Hypothalamus (tissue), 51 donors: ENCODE data around the gene EIF4H.
"Not testable (repeated sequence)": the region's sequence is repeated elsewhere in the genome, so short reads cannot be mapped to it uniquely, and the experiment has no call there.

Source experiments
- DNase-seq, 51 donors: peaks; one replicate each; lab custom pipeline; 2025; lab: John Stamatoyannopoulos, UW

EIF4H gene

DNA sequence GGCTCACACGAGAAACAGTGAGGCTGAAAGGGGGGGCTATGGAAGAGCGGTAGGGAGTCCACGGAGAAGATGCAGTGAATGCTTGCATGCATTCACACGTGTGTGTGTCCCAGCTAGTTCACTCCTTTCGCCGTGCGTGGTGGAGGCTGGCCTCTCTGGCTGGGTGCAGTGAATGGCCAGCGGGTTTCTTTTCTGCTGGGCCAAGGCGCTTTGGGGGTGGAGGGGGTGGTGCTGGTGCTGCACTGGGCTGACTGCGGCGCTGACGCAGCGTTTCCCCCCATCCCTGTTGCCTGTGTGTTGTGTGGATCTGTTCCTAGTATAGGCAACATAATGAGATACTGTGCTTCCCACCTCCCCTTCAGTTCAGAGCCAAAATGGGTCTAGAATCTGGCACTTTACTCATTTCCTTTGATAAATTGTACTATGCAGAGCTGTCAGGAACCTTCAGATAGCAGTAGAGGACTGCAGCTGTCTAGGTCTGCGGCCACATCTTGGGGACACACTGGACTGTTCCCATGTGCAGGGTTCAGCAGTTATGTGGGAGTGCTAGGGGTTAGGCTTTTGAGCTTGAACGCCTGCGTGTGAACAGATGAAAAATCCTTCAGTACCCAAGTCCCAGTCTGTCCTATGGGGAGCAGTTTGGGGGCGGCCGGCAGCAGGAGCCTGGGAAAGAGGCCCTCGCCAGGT lies 22.0 kb downstream of the EIF4H start:
- DNase-seq: peak in 30 of 51 donors; percentile 8 to 69 (median 32)

DNA sequence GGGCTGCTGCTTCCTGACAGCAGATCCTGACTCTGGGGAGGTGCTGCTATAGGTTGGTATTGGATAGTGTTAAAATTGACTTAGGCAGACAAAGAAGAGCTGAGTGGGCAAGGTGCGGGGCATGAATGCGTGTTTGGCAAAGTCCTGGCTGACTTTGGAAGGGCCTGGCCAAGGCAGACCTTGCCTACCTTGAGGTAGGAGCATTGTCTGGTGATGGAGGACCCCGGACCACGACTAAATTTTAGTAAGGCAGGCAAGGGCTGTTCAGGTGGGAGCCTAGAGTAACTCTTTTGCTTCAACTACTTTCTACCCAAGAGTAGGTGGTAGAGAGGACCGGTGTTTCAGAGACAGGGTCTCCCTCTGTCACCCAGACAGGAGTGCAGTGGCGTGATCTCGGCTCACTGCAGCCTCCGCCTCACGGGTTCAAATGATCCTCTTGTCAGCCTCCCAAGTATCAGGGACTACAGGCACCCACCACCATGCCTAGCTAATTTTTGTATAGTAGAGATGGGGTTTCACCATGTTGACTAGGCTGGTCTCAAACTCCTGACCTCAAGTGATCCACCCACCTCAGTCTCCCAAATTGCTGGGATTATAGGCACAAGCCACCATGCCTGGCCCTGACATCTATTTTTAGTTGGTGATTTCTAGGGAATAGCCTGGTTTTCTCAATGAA lies 23.4 kb downstream of the EIF4H start:
- DNase-seq: no peak

DNA sequence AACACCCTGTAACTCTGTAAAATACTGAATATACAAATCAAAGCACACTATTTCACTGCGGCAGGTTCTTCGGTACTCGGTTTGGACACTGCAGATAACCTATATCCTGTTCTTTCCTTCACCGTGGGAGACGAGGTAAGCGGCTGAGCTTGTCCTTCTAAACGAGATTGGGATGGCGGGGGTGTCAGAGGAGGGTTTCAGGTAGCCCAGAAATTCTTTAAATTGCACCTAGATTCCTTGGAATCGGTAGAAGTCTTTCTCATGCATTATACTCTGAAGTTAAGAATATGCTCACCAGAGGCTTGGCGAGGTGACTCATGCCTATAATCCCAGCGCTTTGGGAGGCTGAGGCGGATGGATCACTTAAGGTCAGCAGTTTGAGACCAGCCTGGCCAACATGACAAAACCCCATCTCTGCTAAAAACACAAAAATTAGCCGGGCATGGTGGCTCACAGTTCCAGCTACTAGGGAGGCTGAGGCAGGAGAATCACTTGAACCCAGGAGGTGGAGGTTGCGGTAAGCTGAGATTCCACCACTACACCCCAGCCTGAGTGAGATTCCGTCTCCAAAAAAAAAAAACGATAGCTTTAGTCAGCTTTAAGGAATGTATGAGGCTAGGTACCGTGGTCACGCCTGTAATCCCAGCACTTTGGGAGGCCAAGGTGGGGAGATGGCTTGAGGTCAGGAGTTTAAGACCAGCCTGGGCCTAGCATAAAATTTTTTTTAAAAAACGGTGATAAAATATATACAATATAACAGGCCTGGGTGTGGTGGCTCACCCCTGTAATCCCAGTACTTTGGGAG lies 25.6 kb downstream of the EIF4H start:
- no peak for DNase-seq

DNA sequence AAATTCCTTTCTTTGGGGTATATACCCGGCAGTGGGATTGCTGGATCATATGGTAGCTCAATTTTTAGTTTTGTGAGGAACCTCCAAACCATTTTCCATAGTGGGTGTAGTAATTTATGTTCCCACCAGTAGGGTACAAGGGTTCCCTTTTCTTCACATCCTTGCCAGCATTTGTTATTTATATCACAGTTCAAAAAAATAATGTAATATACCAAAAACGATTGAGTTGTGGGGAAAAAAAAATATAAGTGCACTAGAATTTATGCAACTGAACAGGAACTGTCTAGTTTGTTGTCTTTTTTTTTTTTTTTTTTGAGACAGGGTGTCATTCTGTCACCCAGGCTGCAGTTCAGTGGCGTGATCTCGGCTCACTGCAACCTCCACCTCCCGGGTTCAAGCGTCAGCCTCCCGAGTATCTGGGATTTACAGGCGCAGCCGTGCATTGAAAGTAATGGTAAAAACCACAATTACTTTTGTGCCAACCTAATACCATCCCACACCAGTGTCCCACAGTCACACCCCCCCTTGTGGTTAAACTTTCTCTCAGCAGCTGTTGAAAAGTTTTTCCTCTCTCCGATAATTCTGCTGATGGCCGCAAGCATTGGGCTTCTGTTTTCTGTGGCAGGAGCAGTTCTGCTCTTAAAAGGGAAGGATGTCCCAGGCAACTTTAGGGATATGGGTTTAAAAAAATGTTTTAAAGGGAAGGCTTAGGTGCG lies 28.8 kb downstream of the EIF4H start:
- DNase-seq: peak in 2 of 51 donors; percentile 19 to 20

DNA sequence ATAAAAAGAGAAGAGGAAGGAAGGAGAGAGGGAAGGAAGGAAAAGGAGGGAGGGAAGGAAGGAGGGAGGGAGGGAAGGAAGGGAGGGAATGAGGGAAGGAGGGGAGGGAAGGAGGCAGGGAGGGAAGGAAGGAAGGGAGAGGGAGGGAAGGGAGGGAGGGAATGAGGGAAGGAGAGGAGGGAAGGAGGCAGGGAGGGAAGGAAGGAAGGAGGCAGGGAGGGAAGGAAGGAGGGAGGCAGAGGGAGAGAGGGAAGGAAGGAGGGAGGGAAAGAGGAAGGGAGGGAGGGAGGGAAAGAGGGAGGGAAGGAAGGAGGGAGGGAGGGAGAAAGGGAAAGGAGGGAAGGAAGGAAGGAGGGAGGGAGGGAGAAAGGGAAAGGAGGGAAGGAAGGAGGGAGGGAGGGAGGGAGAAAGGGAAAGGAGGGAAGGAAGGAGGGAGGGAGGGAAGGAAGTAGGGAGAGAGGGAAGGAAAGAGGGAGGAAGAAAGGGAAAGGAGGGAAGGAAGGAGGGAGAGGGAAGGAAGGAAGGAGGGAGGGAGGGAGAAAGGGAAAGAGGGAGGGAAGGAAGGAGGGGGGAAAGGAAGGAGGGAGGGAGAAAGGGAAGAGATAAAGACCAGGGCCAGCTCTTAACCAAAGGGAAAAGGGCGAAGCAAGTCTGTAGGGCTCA lies 29.9 kb downstream of the EIF4H start:
- no peak for DNase-seq

DNA sequence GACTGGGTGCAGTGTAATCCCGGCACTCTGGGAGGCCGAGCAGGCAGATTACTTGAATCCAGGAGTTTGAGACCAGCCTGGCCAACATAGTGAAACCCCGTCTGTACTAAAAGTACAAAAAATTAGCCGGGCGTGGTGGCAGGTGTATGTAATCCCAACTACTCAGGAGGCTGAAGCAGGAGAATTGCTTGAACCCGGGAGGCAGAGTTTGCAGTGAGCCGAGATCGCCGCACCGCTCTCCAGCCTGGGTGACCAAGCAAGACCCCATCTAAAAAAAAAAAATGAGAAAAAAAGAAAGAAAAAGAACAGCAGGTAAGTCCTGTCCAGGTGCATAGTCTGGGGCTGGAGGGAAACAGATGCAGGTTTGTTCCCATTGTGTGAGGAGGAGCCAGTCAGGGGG lies 31.9 kb downstream of the EIF4H start:
- not testable (repeated sequence) for DNase-seq

DNA sequence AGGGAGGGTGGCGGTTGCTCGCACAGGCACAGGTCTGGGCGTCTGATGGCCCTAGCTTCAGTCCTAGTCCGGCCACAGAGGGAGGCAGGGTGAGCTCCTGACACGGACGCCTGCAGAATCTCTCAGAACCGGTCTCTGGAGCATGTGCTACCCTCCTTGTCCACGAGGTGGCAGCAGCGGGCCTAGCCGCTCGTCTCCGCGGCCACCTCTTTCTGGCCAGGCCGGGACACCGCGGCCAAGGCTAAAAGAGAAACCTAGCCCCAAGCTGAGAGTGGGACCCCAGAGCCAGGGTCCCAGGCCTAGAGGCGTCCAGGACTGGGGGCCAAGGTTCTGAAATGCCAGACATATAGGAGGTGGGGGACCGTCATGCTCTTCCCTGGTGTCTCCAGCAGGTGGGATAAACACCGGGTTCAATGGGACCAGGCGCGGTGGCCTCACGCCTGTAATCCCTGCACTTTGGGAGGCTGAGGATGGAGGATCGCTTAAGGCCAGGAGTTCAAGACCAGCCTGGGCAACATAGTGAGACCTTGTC lies 32.5 kb downstream of the EIF4H start:
- peak in 50 of 51 donors; percentile 26 to 93 (median 74) for DNase-seq

DNA sequence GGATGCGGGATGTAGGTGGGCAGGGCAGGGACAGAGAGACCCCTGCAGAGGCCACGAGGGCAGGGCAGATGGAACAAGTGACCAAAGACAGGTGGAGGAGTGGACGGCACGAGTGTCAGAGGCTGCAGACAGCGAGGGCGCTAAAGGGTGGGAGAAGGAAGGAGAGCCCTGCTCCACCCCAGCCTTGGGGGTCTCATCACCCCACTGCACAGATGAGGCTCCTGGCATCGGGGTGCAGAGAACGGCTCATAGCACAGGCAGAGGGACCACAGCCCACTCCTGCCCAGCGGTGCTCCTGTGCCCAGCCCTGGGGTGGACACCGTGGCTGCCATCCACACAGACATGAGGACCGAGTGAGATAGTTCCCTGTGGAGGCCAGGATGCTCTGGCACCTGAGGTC lies 33.4 kb downstream of the EIF4H start:
- no peak for DNase-seq

DNA sequence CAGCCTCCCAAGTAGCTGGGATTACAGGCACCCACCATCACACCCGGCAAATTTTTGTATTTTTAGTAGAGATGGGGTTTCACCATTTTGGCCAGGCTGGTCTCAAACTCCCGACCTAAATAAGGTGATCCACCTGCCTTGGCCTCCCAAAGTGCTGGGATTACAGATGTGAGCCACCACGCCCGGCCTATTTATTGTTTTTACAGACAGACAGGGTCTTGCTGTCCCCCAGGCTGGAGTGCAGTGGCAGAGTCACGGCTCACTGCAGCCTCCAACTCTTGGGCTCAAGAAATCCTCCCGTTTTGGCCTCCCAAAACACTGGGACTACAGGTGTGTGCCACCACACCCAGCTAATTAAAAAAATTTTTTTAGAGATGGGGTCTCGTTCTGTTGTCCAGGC lies 34.1 kb downstream of the EIF4H start:
- not testable (repeated sequence) for DNase-seq

DNA sequence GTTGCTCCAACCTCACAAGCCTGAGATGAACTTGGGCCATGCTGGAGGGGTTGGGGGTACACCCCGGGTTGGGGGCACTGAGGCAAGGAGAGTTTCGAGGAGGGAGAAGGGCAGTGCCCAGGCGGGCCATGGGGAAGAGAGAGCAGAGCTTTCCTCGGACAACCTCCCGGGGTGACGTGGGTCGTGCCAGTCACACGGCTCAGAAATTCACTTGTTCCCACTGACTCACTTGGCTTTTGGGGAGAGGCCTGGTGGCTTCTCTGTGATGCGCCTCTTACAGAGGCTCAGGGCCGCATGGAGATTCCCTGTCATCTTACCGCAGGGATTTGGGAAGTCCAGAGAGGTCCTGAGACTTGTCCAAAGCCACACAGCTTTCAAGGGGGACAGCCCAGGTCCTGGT lies 38.5 kb downstream of the EIF4H start:
- DNase-seq: peak in 1 of 51 donors; percentile 11

DNA sequence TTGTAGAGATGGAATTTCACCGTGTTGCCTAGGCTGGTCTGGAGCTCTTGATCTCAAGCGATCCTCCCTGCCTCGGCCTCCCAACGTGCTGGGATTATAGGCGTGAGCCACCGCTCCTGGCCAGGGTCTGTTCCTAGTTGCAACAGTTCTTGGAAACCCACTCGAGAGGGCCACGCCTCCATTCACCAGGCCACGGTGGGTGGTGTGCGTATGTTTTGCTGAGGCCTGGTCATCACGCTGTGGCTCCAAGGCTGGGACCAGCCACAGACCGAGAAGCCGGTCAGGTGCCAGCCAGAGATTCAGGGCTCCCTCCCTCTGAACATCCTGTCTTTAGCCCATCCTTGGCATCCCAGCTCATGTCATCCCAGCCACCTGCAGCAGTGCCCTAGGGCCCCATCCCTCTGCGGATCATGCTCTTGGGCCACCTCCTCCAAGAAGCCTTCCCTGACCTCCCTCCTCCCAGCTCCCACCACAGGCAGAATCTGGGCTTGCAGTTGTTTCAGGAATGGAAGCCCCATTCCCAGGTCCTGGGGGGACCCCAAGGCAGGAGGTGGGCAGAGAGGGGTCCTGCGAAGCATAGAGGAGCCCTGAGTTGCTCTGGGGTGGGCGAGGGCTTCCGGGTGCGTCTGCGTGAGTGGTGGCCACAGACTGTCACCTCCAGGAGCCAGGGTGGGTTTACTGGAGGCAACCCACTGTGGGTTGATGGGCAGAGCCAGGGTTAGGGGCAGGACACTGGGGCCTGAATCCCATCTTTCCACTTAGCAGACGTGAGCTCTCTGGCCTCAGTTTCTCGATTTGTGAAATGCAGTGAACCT lies 40.9 kb downstream of the EIF4H start:
- no peak for DNase-seq

DNA sequence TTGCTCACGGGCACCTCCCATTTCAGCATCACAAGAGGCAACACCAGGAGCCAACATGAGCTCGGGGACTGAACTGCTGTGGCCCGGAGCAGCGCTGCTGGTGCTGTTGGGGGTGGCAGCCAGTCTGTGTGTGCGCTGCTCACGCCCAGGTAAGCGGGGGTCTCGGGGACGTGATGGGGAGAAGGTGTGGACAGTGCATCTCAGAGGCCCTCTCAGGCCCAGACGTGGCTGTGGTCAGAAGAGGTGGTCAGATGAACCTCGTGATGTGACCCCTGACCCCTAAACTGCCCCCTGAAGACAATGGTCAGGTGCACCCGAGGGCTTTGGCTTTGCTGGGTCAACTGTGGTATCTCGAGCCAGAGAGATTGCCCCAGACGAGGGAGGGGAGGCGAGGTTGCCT lies 41.8 kb downstream of the EIF4H start:
- no peak for DNase-seq

DNA sequence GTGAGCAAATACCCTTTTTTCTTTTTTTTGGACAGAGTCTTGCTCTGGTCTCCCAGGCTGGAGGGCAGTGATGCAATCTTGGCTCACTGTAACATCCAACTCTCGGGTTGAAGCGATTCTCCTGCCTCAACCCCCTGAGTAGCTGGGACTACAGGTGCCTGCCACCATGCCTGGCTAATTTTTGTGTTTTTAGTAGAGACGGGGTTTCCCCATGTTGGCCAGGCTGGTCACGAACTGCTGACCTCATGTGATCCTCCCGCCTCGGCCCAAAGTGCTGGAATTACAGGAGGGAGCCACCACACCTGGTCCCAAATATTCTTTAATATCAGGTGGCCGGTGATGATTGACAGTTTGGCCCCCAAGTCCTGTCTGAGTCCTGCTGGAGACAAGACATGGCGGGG lies 42.2 kb downstream of the EIF4H start:
- no peak for DNase-seq

DNA sequence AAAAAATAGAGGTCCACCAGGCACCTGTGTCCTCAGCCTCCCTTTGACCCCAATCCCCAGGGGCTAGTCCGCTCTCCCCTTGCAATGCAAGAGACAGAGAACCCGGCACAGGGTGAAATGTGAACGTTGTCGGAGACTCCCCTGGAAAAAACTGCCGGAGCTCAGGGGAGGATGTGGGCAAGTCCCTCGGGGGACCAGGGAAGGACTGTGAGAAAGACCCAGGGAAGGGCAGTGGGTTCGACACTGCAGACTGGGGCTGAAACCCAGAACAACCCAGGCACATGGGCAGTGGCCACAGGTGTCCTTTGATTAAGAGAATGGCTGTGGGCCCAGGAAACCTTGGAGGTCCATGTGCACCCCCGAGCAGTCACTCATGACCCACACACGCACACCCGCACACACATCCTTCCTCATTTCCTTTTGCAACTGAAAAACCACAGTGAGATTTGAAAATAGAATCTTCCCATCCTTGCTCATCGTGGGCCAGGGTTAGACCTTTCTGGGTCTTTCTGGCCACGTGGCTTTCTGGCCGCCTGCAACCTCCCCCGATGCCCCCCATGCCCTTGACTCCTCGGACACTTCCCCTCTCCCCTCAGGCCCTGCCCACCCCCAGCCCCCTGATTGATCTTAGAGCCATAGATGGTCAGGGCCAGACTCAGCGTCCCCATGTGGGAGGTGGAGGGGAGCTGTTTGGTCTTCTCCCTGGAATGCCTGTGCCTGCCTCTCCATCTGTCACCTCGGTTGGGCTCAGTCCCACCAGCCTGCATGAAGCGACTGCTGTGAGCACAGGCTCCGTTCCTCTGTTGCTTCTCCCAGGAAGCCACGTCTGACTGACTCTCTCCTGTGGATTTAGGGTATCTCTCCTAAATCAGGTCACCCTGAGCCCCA lies 43.5 kb downstream of the EIF4H start:
- DNase-seq: peak in 10 of 51 donors; percentile 11 to 51 (median 21)

DNA sequence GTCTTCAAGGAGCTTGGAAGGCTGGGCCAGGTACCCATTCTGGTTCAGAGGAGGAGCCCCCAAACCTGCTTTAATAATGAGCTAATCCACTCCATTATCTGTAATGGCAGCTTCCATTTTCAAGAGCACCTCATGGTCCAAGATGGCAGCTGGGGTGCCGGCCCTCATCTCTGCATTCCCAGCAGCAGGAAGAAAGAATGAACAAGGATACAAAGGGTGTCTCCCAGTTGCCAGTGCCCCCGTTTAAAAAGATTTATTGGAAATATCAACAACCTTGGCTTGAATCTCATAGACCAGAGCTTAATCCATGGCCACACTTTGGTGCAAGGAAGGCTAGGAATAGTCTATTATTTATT lies 44.2 kb downstream of the EIF4H start:
- no peak for DNase-seq

DNA sequence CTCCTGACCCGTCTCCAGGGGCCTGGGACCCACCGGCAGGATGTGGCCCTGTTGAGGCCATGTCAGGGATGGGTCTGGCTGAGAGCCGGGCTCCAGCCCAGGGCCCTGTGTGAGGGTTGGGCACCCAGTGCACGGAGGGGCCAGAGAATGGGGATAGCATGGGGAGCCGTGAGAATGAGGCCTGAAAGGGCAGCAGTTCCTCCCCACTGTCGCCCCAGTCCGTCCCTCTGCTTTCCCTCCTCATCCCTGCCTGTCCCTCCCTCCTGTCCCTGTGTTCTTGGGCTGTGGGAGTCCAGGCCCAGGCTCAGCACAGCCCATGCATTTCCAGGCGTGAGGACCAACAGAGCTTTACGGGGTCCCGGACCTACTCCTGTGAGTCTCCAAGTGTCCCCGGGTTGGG lies 45.3 kb downstream of the EIF4H start:
- no peak for DNase-seq

DNA sequence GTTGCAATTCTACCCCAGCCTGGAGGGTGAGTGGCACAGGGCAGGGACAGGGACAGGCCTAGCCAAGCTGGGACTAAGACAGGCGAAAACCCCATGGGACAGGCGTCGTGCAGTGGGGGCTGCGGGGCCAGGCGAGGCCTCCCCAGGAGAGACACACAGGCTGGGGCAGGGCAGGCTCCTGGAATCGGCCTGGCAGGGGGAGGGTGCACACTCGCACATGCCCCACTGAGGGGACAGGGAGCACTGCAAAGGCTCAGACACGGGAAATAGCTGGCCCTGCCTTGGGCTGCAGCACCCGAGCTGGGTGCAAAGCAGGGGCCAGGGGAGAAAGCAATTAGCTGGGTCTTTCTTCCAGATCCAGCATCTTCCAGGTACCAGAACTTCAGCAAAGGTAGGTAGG lies 46.1 kb downstream of the EIF4H start:
- no peak for DNase-seq

DNA sequence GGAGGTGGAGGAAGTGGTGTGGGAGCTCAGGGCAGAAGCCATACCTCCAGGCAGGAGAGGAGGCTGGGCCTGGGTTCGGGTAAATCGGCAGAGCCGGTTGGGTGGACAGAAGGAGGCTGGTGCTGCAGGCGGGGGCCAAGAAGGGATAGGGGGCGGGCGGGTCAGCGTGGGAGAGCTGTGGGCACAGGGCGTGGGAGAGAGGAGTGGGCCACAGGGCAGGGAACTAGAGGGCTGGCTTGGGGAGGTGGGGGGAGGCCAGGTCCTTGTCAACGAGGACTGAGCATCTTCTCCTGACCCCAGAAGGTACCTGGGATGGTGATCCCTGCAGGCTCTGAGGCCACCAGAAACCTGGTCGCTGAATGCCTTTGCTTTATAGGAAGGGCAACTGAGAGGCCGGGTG lies 47.6 kb downstream of the EIF4H start:
- no peak for DNase-seq
